Measurements from ENCODE around the gene ATG16L1.

ATG16L1 gene

DNA sequence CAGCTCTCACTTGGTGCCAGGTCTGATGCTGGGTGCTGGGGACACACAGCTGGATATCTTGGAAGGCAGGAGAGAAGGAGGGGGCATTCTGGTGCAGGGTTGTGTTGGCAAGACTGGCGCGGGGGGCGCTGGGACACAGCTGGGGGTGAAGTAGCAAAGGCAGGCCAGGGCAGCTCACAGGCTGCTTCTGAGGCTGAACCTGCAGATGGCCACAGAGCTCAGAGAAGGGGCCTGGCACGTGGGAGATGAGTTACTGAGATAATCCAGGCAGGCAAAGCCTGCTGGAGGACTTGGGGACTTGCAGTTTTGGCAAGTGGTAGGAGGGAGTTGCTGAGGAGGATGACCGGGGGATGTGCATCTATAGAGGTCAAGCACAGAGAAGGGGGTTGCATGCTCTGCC lies 86.6 kb downstream of the ATG16L1 start:
- WGBS, 2 experiments, result 78 to 80% methylated on average over 5 of the region's 5 CpGs
- no peak overlapping the region for H3K27ac ChIP-seq (ENCODE audit: insufficient read depth, low read depth, low read length, poor library complexity, severe bottlenecking)
- no peaks in the 10 kb centered on the region for H3K36me3 ChIP-seq (ENCODE audit: control insufficient read depth, insufficient read depth, low read length)
- no peaks in the 10 kb centered on the region for H3K4me1 ChIP-seq (ENCODE audit: control insufficient read depth, insufficient read depth, low read length)
- peaks cover 67% of the 10 kb centered on the region for H3K27me3 ChIP-seq (ENCODE audit: control insufficient read depth, insufficient read depth, low read length, poor library complexity, severe bottlenecking)
- no peaks in the 10 kb centered on the region for H3K9me3 ChIP-seq (ENCODE audit: control insufficient read depth, low read length)
- H3K4me3 ChIP-seq (ENCODE audit: insufficient read depth, low read depth, low read length), result no peak overlapping the region

GRCh38 chr2:233338812-233339368 lies 87.4 kb downstream of the ATG16L1 start:
- no peak overlapping the region for H3K4me3 ChIP-seq (ENCODE audit: insufficient read depth, low read depth, low read length)
- WGBS, 2 experiments, result 93 to 95% methylated on average over 3 of the region's 3 CpGs
- no peak overlapping the region for H3K27ac ChIP-seq (ENCODE audit: insufficient read depth, low read depth, low read length, poor library complexity, severe bottlenecking)
- H3K4me1 ChIP-seq (ENCODE audit: control insufficient read depth, insufficient read depth, low read length), result no peaks in the 10 kb centered on the region
- H3K36me3 ChIP-seq (ENCODE audit: control insufficient read depth, insufficient read depth, low read length), result no peaks in the 10 kb centered on the region
- H3K9me3 ChIP-seq (ENCODE audit: control insufficient read depth, low read length), result no peaks in the 10 kb centered on the region
- peaks cover 58% of the 10 kb centered on the region for H3K27me3 ChIP-seq (ENCODE audit: control insufficient read depth, insufficient read depth, low read length, poor library complexity, severe bottlenecking)

DNA sequence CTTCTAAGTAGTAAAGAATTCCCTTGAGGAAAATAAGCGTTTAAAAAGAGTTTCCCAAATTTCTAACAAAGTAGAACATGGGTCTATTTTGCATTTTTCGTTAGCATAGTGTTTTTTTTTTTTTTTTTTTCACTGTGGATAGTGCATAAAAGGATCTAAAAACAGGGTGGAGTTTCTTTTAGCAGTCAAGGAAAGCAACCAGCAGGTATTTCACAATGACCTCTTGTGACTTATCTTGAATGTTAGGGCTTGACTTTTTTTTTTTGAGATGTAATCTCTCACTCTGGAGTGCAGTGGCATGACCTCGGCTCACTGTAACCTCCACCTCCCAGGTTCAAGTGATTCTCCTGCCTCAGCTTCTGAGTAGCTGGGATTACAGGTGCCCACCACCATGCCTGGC lies 88.0 kb downstream of the ATG16L1 start:
- Histone ChIP-seq H3K27me3 (ENCODE audit: control insufficient read depth, insufficient read depth, low read length, poor library complexity, severe bottlenecking) (peaks cover 53% of the 10 kb centered on the region), H3K4me3 (ENCODE audit: insufficient read depth, low read depth, low read length) (no peak overlapping the region), H3K9me3 (ENCODE audit: control insufficient read depth, low read length) (no peaks in the 10 kb centered on the region), H3K4me1 (ENCODE audit: control insufficient read depth, insufficient read depth, low read length) (no peaks in the 10 kb centered on the region), H3K27ac (ENCODE audit: insufficient read depth, low read depth, low read length, poor library complexity, severe bottlenecking) (no peak overlapping the region), H3K36me3 (ENCODE audit: control insufficient read depth, insufficient read depth, low read length) (no peaks in the 10 kb centered on the region)
- WGBS, 2 experiments, result 88% methylated on average over 3 of the region's 3 CpGs

DNA sequence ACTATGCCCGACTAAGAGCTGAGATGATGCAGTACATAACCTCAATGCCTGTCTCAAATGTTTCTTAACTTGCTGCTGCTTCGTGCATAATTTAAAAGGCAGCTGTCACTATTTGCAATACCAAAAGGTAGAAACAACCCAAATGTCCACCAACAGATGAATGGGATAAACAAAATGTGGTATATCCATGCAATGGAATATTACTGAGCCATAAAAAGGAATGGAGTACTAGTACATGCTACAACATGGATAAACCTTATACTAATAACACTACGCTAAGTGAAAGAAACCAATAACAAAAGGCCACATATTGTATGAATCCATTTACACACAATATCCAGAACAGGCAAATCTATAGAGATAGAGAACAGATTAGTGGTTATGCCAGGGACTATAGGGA lies 89.8 kb downstream of the ATG16L1 start:
- H3K27me3 ChIP-seq (ENCODE audit: control insufficient read depth, insufficient read depth, low read length, poor library complexity, severe bottlenecking), result peaks cover 34% of the 10 kb centered on the region
- 92 to 93% methylated on average over 2 to 3 of the region's 3 CpGs for WGBS, 2 experiments

DNA sequence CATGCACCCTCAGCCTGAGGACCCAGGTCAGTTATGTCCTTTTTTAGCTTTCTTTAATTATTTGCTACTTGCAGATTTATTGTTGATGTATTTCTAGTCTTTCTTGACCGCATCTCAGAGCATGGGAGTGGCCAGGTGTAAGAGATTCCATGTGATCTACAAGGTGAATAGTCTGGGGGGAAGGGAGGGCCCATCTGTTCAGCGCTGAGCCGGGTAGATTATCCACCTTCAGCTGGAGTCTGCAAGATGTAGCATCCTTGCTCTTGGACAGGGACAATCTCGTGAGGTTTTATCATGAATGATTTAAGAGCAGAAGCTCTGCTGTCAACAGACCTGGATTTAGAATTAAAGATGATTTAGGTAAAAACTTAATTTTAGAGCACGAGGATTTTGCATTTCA lies 90.8 kb downstream of the ATG16L1 start:
- no peaks in the 10 kb centered on the region for H3K36me3 ChIP-seq (ENCODE audit: control insufficient read depth, insufficient read depth, low read length)
- H3K4me3 ChIP-seq (ENCODE audit: insufficient read depth, low read depth, low read length), result no peak overlapping the region
- peaks cover 24% of the 10 kb centered on the region for H3K27me3 ChIP-seq (ENCODE audit: control insufficient read depth, insufficient read depth, low read length, poor library complexity, severe bottlenecking)
- 84 to 96% methylated on average over 5 of the region's 5 CpGs for WGBS, 2 experiments
- no peaks in the 10 kb centered on the region for H3K9me3 ChIP-seq (ENCODE audit: control insufficient read depth, low read length)
- H3K4me1 ChIP-seq (ENCODE audit: control insufficient read depth, insufficient read depth, low read length), result no peaks in the 10 kb centered on the region
- no peak overlapping the region for H3K27ac ChIP-seq (ENCODE audit: insufficient read depth, low read depth, low read length, poor library complexity, severe bottlenecking)

More for the DNA sequence above, 89.8 kb downstream of the ATG16L1 start:
- Histone ChIP-seq H3K36me3 (ENCODE audit: control insufficient read depth, insufficient read depth, low read length) (no peaks in the 10 kb centered on the region), H3K4me1 (ENCODE audit: control insufficient read depth, insufficient read depth, low read length) (no peaks in the 10 kb centered on the region), H3K9me3 (ENCODE audit: control insufficient read depth, low read length) (no peaks in the 10 kb centered on the region), H3K27ac (ENCODE audit: insufficient read depth, low read depth, low read length, poor library complexity, severe bottlenecking) (no peak overlapping the region), H3K4me3 (ENCODE audit: insufficient read depth, low read depth, low read length) (no peak overlapping the region)

GRCh38 chr2:233343171-233343705 lies 91.8 kb downstream of the ATG16L1 start:
- no peaks in the 10 kb centered on the region for H3K4me1 ChIP-seq (ENCODE audit: control insufficient read depth, insufficient read depth, low read length)
- no peak overlapping the region for H3K4me3 ChIP-seq (ENCODE audit: insufficient read depth, low read depth, low read length)
- no peaks in the 10 kb centered on the region for H3K36me3 ChIP-seq (ENCODE audit: control insufficient read depth, insufficient read depth, low read length)
- peaks cover 15% of the 10 kb centered on the region for H3K27me3 ChIP-seq (ENCODE audit: control insufficient read depth, insufficient read depth, low read length, poor library complexity, severe bottlenecking)
- 95% methylated on average over 13 to 15 of the region's 15 CpGs for WGBS, 2 experiments
- H3K27ac ChIP-seq (ENCODE audit: insufficient read depth, low read depth, low read length, poor library complexity, severe bottlenecking), result no peak overlapping the region
- H3K9me3 ChIP-seq (ENCODE audit: control insufficient read depth, low read length), result no peaks in the 10 kb centered on the region
